HG03378 (cell line): Measurements from ENCODE around the gene DISC1.

Experiments used
- ATAC-seq: cut with Tn5 transposase; IDR thresholded peaks from one replicate; pipeline ENCODE4 v1.9.1; 2021; ENCODE audit warnings: mild to moderate bottlenecking, moderate library complexity; ENCODE audit not compliant: unreplicated experiment

Gene DISC1

DNA sequence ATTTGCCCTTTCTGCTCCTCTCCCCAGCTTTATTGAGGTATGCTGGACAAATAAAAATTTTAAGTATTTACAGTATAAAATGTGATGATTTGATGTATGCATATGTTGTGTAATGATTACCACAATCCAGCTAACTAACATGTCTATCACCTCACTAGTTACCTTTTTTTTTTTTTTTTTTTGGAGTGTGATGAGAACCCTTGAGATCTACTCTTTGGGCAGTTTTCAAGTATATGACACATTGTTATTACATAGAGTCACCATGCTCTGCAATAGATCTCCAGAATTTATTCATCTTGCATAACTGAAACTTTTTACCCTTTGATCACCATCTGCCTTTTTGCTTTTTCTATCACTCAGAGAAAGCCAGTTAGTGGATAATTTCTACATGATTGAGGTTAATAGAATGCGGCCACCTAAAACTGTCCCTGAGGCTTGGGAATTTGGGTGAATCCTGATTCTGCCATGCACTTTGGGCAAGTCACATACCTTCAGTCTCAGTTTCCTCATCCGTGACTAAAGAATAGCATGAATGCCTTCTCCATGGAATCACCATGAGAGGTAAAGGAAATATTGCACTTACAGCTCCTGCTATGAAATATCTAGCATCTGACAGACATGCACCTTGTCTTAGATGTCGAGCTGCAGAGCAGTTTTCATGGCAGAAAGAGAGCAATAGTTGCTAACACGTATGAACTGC is 295.2 kb downstream of the DISC1 start:
- ATAC-seq = no peak

DNA sequence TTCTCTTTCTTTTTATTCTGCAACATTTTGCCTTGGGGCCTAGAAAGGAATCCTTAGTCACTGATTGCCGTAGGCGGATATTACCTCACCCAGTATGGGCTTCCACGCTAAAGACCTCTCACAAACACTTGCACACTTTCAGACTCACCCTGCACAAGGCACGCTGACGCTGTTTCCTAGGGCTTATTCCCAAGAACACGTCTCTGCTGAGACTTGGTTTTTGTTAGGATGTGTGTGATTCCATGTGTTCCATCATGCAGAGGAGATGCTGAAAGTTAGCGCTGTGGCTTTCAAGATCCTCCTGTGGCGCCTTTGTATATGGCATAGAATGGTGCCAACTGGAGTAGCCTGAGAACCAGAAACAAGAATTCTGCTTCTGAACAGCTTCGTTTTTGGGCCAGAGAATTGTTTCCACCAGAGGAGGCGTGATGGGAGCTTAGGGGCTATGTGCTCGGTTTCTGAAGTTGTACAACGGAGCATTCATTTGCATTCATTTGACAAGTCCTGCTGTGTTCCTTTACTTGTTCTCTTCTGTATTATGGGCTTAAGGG is 297.0 kb downstream of the DISC1 start:
- no peak for ATAC-seq

DNA sequence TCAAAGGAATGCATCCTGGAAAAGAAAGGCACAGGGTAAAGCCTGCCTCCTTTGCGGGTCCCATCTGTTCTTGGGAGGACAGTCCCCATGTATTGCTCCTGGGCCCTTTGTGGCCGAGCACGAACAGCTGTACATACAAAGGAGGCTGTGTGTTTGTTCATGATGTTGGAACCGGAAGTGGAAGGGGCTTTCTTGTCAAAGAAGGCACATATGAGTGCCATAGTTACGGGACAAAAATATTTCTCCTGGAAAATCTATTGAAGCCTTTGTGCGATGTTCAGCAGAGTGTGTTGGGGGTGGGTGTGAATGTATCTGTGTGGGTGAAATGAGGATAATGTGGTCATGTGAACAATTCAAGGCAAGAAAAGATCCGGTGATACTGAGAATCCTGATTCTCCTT is 297.6 kb downstream of the DISC1 start:
- no peak for ATAC-seq

DNA sequence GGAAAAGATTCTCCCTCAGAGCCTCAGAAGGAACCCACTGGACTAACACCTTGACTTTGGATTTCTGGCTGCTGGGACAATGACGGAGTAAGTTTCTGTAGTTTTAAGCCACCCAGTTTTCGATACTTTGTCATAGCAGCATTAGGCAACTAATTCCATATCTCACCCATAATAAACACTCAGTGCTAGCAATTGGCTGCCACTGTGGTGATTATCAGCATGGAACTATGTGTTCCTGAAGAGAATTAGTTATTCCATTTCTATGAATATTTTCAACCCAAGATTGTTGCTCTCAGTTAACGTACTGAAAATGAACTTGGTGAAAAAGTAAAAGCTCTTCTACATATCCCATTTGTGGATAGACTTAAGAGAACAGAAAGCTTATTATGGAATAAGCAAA is 299.3 kb downstream of the DISC1 start:
- ATAC-seq = no peak

DNA sequence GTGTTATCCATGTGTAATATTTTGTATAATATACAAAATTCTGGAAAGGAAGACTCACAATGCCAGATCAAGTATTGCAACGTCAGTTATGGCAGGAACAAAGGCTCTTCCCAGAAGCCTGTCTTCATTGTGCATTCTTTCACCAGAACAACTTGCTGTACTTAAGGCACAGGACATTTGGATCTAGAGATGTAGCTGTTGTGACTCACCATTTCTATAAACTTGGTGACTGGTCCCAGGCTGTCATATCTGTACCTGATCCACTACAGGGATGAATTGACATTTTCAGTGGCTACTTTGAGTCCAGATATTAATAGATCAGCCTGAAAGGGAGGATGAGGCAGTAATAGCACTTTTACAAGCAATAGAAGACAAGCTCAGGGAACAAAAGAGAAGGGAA is 299.8 kb downstream of the DISC1 start:
- no peak for ATAC-seq

DNA sequence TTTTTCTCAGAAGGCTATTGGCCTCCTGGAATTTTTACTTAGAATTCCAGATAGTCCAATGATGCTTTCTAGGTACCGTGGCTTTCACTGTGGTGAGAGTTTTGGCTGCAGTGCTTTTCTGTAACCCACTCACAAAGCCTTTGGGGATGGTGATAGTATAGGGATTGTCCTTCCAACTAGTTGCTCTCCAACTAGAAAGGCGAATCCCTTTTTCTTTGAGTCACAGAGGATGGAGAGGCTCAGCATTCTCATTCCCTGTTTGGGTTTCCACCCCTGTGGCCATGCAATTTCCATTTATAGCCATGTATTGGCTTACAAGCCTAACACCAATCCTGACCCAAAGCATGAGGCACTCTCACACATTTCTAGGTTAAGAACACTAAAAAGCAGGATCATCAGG is 300.3 kb downstream of the DISC1 start:
- no peak for ATAC-seq

DNA sequence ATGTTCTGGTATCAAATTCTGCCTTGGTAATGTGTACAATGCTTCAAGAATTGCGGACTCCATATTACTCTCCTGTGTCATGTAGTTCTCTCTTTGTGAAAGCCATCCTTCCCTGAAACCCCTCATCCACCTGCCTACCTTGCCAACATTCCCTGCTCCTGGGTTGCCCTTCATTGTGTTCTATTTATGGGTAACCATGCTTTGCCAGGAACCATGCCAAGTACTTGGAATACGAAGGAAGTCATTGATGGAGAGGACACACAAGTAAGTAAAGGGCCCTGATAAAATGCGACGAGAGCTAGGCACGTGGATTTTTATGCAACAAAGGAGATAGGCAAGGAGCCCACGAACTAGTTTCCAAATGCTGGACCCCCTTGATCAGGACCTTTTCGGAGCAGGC is 300.8 kb downstream of the DISC1 start:
- ATAC-seq = no peak

DNA sequence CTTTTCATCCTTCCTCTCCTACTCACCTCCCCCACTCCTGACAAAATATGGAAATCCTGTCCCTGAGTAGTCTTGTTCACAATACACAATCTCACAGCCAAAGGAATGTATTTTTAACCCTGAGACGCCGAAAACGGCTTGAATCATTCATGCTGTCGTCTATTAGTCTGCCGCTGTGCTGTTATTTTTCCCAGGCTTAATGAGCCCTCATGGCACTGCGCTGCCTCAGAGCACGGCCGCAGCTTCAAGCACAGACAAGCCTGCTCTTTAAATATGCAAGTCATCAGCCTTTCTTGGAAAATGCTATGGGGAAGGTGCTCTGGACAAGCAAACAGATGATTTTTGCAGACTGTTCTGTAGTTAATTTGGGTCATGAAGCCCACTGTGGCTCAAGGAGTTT is 302.7 kb downstream of the DISC1 start:
- ATAC-seq = no peak

DNA sequence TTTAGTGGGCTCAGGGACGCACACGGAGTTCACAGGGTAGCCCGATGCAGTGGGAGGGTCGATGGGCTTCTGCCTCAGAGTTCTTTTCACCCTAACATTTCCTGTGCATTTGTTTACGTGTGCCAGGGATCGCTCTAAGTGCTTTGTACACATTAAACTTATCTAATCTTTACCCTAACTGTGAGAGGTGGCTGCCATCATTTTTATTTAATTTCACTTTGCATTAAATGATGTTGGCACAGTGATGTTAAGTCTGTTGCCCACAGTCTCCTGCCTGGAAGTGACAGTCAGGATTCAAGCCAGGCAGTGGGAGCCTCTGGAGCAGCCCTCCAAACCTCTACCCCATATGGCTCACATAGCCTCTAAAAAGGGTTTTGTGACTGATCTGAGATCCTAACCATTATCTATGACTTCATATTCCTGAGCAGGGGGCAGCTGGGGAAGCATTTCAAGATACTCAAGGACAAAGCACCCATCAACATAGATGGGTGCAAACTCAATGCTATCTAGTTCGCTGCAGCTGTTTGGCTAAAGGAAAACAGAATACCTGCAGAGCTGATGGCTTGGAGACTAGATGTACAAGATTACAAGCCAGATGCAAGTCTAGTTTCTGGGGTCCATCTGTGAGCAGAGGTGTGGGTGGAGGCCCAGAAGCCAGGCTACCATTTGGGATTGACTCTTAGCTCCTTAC is 303.8 kb downstream of the DISC1 start:
- ATAC-seq = no peak

DNA sequence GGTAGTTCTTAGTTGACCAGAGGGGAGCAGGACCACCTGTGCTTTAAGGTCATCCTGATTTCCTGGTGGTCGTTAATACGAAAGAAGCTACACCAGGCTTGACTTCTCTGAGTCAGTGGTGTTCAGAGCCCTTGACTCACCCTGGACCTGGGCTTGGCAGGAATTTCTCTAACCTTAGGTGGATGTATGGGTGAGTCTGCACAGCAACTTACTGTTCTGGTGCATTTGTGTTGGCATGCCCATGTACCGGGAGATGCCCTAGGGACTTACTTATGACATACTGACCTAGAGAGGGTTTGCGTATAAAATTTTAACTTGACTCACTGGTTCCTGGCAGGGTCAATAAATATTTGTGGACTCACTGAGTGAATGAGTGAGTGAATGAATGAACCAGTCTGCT is 304.6 kb downstream of the DISC1 start:
- no peak for ATAC-seq

DNA sequence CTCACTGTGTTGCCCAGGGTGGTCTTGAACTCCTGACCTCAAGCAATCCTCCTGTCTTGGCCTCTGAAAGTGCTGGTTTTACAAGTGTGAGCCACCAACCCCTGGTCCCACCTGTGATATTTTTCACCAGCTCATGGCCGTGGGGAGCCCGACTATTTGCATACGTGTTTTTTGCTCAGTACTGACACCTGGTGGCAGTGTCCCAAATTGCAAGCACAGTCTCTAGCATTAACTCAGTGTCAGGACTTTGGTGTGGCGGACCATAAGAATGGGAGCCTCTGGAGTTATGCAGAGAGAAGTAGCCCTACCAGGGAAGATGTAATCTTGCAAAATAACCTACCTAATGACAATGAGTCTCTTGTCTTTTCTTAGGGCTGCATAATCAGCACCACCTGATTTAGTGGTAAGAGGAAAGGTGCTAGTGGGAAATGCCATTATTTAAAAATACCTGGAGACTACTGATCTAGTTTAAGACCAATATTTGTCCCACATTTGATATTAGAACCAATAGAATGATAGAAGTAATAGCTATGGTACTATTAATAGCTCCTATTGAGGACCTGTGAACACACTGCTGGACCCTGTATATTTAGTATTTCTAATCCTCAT is 305.4 kb downstream of the DISC1 start:
- no peak for ATAC-seq

DNA sequence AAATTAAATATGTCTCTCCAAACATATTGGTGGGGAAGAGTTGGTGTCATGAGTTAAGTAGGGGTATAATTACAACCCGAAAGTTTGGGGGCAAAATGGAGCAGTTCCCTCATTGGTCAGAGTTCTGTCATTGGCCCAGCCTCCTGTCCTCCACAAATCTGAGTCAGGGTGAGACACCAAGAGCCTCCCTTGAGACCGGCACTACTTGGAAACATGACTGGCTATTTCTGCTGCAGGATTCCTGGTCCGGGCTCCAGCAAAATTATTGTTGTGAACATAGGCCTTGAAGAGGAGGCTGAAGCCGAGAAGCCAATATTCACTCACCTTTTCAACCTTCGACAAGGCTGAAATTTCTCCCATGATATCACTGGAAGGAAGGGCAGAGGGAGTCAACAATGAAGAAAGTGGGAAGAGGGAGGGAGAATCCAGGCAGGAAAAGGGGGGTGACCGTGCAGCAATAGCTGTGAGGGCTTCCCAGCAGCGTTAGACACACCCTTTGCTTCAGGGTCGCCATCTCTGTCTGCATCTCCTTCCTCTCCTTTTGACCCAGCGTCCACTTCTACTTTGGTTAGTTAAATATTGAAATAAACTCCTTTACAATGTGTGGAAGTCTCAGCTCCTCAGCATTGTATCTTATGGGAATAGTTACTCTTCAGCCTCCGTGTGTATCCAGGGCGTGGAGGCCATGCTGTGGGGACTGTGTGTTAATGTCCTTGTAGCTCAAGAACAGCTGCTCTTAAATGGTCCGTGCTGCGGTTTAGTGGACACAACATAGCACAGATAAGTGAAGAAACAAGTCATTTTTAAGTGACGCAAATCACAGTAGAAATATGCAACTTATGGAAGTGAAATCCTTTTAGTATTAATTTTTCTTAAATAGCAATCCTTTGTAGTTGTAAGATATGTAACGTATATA is 307.4 kb downstream of the DISC1 start:
- no peak for ATAC-seq

DNA sequence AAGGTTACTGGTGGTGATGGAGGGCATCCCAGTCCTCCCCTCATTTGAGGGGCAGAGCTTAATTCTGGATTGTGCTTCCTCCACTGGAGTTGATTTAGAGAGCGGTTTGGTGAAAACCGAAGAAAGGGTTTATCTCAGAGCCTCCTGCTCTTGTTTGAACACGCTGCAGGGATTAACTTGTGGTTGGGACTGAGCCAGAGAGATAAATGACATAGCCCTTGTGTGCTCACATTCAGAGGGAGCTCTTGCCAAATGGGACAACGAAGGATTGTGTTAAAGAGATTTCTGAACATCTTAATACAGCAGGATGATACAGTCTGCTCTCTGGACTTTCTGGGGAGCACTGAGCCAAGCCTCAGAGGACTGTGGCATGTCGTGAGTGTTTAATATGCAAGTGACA is 308.2 kb downstream of the DISC1 start:
- ATAC-seq = no peak

DNA sequence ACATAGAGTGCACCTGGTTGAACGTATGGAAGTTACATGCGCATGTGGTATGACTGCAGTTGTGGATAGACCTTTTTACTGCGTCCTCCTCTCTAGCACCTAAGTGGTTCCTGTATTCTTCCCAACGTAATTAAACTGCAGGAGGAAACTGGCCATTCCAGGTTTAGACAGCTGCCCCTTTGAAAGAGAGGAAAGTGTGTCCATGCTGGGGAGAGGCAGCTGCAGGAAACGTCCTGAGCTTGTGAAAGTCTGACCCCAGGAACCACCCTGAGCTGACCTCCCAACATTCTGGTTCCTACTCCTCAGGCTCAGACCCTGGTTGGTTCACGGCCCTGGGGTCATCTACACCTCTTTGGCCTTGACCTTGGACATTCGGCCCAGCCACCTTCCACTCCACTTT is 309.3 kb downstream of the DISC1 start:
- no peak for ATAC-seq

DNA sequence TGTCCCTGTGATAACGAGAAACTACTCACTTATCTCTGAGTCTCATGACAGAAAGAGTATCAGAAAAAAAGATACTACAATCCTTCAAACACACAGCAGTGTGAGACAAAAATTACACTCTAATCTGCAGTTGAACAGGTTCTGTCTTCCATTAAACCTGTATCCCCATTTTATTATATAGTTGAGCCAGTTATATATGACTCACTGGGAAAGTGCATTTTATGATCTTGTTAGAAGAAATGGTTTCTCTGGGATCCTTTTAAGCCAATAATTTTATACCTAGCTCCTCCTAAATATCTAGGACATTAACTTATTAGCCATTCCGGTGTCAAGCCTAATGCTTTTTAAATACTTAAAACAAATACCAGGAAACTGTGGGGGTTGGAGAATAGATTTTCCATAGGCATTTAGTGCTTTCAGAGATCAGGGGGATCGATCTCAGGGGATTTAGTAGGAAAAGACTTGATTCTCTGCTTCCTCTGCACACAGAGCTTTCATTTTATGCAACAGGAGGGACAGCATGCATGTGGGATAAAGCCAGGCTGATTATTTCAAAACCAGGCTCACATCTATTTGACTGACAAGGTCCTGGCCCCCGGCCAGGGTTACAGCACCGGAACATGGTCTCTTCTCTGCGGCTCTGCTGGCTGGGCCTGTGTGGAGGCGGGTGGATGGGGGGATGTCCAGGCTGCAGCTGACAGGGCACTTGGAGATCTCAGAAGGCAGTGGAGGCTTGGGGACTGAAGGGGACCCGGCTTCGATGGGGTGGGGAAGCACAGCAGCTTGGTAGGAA is 310.6 kb downstream of the DISC1 start:
- no peak for ATAC-seq

DNA sequence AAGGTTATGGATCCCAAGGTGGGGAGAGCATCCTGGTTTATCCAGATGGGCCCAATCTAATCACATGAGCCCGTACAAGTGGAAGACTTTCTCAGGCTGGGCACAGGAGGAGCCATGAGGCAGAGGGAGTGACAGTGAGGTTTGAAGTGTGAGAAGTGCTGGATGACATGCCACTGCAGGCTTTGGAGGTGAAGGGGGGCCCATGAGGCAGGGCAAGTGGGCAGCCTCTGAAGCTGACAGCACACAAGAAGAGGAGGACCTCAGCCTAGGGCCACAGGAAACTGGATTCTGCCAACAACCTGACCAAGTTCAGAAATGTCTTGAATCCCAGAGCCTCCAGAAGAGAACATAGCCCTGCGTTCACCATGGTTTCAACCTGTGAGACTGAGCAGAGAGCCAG is 311.6 kb downstream of the DISC1 start:
- ATAC-seq = no peak

DNA sequence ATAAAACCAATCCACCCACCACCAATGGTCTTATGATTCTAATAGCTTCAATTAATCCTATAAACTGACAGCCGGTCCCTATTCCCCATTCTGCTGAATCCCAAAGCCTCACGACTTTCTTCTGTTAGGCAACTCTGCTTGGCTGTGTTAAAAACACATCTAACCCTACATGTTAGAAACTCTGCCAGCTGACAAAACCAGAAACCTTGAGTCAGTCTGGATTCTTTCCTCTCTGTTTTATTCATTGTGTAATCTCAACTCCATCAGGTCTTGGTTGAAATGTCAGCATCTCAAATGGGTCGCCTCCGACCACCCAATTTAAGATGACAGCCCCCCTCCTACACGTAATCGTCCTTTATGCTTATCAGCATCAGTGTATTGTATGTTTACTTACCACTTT is 312.1 kb downstream of the DISC1 start:
- ATAC-seq = no peak

DNA sequence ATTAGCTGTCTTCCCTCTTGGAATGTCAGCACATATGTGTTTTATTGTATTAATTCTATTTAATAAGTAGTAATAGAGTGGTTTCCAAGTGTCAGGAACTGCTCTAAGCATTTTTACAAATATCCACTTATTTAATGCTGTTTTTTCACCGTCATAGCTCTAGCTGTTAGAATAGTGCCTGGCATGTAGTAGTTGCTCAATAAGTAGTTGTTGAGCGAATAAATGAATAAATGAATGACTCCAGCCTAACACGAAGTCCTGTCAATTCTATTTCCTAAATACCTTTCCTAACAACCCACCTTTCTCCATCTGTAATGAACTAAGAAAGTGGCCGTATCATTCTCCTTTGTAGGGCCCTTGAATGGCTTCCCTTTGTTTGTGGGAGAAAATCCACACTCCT is 312.5 kb downstream of the DISC1 start:
- ATAC-seq = no peak

DNA sequence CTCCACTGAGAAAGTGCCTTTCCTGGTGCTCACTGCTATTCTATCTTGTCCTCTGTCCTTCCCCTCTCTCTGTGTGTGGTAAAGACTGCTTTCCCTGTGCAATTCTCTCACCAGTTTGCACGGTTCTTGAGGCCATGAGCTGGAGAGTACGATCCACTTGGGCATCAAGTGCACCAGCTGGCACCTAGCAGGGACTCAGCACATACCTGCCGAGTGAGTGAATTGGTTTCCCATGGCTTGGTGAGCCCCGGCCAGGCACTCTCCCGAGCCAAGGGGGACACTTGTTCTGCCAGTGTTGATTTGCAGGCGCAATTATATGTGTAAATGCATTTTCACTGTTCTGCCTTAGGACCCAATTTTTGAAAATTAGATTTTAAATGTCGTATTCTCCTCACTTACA is 313.5 kb downstream of the DISC1 start:
- no peak for ATAC-seq

DNA sequence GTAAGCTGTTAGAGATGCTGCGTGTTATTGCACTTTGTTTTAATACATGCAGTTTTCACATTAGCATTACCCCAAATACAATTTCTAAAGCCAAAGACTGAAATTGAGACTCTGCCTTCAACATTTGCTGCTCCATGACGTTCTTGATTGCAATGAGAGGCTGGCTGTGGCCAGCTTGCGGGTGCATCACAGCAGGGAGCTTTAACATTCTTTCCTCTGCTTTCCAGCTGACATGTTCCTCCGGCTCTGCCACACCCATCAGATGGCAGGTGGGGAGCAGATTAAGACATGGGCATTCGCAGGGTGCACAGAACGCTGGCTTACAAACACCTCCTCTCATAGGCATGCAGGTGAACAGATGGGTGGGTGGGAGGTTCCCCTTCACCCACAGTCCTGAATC is 314.1 kb downstream of the DISC1 start:
- no peak for ATAC-seq
